OCI-M1 (cell line): ENCODE data around the gene SUCLA2.
"Not testable (repeated sequence)": the region's sequence is repeated elsewhere in the genome, so short reads cannot be mapped to it uniquely, and the experiment has no call there.

Experiments used
- DNase-seq: peaks from one replicate; lab custom pipeline; 2025; lab: John Stamatoyannopoulos, UW

Gene SUCLA2

DNA sequence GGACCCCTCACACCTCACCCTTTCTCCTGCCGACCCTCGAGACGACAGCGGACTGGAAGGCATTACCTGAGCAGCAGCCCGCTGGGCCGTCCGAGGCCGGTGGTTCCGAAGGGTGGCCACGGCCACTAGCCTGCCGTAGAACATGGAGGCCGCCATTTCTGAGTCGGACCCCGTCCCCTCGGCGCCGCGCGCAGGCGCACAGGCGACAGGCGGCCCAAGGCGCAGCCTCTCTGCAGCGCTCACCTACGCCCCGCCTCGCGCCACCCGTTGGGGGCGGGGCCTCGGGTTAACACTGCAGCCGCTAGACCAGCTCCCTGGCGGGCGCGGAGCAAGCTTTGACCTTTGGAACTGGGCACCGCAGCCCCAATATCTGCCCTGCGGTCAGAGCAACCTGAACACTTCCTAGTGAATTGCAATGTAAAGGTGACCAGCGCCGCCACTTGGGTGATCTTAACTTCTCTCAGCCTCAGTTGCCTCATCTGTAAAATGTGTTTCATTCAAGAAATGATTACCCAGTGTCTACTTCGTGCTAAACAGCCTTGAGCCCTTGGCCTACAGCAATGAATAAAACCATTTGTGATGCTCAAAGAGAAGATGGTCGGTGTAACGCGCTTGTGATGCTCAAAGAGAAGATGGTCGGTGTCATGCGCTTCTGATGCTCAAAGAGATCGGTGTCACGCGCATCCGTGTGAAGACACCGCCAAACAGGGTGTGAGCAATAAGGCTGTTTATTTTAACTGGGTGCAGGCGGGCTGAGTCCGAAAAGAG is at the start of gene SUCLA2:
SUCLA2 (minus strand) TSS at position 160 of the 768 bp plus-strand sequence; CDS start at position 156, 4 bp downstream.
- peak; percentile 95 for DNase-seq

DNA sequence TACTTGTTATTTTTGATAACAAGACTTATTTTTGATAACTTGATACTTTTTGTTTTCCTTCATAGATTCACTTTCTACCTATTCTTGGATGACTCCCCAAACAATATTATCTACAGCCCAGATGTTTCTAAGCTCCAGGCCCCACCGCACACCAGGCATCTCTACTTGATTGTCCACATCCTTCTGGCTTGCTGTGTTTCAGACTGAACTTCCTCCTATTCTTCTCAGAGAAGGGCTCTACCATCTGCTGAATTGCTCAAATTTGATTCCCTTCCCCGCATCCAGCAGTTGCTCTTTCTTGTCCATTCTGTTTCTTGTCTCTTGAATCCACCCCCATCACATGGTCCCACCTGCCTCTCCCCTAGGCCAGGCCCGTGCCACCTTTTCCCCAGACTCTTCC is 49.5 kb upstream of the SUCLA2 start:
- DNase-seq = no peak

DNA sequence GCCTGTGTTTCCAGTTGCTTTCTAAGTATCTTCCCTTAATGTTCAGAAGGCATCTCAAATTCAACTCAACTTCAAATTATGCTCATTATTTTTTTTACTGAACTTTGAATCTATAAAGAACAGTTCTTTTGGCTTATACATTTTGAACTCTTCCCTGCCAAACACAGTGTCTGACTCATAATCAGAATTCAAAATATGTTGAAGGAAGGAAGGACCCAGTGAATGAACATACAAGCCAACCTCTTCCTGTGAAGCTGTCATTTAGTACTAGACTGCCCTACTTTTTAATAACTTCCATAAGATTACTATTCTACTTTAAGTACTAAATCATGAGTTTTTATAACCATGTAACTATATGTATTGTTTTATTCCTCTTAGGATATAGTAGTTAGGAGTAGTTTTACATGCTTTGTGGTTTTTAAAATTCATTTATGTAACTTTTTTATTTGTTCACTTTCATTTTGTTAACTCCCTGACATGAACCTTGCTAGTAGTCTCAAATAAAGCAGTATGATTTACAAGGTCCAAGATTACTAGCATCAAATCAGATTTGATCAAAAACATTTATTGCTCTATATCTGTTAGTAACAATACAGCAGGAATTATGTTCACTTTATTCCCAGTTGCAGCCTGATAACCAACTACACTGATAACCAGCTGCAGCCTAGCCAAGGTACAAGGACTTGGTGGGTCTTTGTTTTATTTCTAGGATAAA is 42.9 kb upstream of the SUCLA2 start:
- DNase-seq = no peak

DNA sequence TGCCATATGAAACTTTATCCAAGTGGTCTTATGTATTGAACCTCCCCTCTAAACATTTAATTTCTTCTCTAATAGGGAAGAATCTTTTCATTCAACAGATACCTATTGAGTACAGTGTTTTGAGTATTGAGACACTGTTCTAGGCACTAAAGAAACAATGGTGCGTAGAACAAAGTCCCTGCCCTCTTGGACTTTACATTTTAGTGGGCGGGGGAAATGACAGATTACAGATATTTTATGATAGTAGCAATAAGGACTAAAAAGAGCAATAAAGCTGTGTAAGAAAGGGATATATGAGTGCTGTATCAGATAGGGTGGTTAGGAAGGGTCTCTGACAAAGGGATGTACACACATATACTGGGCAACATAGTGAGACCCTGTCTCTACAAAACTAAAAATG is 41.8 kb upstream of the SUCLA2 start:
- DNase-seq = no peak

DNA sequence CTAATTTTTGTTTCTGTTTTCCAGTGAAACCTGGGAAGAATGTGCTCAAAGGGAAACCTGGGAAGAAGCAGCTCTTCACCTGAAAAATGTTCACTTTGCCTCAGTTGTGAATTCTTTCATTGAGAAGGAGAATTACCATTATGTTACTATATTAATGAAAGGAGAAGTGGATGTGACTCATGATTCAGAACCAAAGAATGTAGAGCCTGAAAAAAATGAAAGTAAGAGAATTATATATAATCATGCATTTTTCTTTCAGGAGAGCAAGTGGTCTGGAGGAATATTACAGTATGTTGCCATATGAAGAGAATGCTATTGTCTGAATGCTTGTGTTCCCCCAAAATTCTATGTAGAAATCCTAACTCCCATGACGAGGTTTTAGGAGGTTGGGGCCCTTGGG is 39.8 kb upstream of the SUCLA2 start:
- no peak for DNase-seq

DNA sequence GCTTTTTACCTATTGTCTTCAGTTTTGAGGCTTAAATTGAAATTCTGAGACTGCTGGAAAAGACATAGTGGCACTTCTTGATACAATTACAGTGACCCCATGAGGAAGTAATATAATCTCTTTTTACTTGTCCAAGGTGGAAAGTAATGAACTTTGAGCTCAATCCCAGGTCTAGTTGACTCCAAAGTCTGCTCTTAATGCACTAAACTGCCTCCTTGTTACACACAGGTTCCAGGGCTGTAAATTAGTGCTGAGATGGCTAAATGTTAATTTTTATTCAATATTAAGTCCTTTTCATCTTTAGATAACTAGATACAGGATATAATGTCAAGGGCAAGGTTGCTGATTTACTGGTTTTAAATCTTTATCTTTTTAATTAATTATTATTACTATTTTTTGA is 39.0 kb upstream of the SUCLA2 start:
- DNase-seq = no peak

DNA sequence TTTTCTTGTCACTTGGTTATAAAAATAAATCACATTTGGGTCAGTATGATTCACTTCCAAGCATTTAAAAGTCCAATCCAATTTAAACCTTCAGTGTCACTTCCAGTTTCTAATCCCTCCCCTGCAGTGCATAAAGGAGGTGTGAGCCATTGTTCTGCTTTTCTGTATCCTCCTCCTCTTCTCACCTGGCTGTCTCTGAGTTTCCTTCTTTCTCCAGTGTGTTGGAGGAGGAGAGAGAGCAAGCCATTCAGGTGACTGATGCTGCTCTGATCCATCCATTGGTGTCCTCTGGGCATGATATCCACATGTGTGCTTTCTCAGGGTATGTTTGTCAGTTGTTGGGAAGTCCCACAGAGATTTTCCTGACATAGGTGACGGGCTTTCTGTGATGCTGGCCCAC is 37.7 kb upstream of the SUCLA2 start:
- DNase-seq = no peak

DNA sequence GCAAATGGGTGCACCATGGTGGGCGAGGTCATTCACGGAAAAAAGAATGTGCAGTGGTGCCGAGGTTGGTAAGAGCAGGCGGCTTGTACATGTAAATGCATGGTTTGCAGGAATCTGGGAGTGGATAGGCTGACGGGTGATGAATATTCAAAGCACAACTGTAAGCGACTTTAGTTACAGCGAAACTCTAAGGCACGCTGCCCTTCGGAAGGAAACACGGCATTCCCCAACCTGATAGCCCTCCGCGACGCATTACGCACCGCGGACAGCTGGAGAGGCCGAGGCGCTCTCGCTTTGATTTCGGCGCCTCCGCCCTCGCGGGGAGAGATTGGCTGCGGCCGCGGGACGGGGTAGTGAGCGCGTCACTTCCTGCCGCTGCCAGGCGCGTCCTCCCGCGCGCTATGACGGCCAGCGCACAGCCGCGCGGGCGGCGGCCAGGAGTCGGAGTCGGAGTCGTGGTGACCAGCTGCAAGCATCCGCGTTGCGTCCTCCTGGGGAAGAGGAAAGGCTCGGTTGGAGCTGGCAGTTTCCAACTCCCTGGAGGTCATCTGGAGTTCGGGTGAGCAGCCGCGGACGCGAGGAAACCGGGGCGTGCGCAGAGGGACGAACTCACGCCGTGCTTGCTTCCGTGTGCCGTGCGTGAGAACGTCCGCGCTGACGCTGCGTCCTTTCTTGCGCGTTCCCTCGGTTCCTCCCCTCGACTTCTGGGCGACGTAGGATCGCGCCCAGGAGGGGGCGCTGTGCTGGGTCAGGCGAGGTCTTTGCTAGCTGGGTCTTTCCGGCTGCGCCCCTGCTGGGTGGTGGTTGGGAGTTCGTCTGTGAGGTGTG is 36.5 kb upstream of the SUCLA2 start, which contains the start of gene NUDT15:
NUDT15 (plus strand) TSS at position 381 of the 828 bp plus-strand sequence; CDS start at position 402, 21 bp downstream.
- DNase-seq = peak; percentile 97

DNA sequence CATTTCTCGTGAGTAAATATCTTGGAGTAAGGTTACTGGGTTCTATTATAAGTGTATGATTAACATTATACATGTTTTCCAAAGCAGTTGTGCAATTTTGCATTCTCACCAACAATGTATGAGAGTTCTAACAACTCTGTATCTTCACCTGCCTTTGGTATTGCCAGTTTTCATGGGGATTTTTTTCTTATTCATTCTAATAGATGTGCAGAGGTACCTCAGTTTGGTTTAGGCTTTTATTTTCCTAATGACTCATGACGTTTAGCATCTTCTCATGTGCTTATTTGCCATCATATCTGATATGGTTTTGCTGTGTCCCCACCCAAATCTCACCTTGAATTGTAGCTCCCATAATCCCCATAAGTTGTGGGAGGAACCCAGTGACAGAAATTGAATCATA is 28.8 kb upstream of the SUCLA2 start:
- DNase-seq = no peak

DNA sequence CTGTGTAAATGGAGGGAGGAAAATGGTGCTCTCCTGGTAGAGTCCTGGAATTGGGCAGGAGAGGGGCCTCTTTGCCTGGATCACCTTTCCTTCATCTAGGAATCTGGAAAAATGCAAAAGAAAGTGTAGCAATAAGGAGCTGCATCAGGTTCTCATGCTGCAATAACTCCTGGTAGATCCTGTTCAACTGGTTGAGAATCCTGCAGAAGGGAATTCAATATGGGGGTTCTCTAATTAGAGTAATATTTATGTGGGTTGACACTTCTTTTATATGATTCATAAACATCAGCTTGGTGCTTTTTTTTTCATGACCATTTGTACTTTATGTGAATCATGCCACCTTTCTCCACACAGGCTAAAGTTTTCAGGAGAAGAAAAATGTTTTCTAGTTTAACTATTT is 27.0 kb upstream of the SUCLA2 start:
- no peak for DNase-seq

DNA sequence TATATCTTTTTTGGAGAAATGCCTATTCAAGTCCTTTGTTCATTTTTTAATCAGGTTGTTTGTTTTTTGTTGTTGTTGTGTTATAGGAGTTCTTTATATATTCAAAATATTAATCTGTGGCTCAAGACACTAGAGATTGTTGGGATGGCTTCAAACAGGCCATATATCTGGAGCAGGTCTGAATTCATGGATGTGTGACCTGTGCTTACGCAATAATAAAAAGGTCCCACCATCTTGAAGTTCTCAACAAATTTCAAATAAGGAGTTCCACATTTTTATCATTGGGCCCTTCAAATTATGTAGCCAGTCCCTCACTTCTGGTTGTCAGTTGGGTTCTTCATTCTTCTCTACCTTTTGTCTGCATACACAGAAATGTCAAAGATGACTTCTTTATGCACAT is 18.7 kb upstream of the SUCLA2 start:
- no peak for DNase-seq

DNA sequence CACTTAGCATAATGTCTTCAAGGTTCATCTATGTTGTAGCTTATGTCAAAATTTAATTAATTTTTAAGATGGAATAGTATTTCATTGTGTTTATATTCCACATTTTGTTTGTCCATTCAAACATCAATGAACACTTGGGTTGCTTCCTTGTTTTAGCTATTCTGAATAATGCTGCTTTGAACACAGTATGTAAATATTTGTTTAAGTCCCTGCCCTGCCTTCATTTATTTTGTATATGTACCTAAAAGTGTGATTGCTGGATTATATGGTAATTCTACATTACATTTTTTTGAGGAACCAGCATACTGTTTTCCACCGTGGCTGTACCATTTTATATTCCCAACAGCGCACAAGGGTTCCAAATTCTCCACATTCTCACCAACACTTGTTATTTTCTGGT is 17.6 kb upstream of the SUCLA2 start:
- no peak for DNase-seq

DNA sequence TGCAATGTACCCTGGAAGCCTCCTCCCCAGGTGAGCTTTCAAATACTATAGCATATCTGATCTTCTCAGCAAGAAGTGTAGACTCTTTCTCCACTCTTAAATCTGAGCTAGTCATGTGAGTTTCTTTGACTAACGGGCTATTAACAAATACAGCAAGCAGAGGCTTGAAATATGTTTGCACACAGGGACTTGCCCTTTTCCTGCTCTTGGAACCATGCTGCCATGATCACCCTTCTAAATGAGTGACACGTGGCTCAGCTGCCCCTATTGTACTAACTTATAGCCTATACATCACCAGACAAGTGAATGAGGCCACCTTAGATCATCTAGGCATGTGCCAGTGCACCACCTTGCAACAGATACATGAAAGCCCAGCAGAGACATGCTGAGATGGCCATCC is 13.3 kb upstream of the SUCLA2 start:
- no peak for DNase-seq

DNA sequence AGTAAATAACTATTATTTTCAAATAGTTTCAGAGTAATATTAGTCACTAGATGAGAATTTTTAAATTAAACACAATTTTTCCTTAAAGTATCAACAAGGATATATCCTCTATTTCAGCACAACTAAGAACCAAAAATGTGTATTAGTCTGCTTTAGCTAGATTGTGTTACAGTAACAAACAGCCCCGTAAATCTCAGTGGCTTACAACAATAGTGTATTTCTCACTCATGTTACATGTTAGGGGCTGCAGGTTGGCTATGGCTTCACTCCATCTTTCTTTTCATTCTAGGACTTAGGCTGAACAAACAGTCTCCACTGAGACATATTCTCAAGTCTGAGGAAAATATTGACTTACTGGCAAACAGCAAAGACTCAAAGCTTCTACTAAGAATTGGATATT is 11.6 kb upstream of the SUCLA2 start:
- DNase-seq = no peak

DNA sequence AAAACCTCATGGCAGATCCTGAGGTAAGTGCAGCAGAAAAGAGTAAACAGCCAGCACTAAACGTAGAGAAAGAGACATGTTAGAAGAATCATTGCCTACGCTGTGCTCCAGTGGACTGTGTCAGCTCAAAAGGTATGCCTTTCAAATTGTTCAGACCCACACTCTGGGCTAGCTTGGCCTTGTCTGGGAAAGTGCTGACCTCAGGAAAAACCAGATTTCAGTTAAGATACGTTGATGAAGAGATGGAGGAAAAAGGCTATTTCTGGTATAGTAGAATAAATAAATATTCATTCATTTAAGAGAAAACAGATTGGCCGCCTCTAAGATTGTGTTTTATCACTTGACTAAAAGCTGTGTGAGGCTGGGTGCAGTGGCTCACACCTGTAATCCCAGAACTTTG is 9.6 kb upstream of the SUCLA2 start:
- no peak for DNase-seq

DNA sequence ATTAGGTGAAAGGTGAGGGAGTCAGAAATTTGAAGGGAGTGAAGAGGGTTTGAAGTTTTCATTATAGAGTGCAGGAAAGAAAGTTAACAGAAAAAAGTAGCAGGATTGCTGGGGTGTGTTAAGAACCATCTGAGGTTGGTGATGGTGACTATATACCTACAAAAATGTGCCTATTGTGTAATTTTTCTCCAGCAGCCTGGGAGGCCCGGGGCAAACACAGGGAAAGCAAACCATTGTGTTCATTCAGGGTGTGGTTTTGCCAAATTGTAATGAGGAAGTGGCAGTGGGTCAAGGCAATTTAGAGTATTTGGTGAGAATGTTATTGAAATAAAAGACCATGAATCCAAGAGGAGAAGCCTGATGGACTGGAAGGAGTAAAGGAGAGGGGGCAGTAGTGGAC is 8.2 kb upstream of the SUCLA2 start:
- DNase-seq = peak; percentile 38

DNA sequence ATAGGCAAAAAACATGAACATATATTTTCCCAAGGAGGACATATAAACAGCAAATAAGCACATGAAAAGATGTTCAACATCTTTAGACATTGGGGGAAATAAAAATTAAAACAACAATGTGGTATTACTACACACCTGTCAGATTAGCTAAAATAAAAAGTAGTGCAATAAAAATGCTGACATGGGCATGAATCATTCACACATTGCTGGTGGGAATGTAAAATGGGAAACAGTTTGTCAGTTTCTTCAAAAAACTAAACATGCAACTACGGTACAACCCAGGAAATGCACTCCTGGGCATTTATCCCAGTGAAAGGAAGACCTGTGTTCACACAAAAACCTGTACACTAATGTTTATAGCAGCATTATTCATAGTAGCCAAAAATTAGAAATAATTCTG is 5.3 kb upstream of the SUCLA2 start:
- DNase-seq = no peak

DNA sequence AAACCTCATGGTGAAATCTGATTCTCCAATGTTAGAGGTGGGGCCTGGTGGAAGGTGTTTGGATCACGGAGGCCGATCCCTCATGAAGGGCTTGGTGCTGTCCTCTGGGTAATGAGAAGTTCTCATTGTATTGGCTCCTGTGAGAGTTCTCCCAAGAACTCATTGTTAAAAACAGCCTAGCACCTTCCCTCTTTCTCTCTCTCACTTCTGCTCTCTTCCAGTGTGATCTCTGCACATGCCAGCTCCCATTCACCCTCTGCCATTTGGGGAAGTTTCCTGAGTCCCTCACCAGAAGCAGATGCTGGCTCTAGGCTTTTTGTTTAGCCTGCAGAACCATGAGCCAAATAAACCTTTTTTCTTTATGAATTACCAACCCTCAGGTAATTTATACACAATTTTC is 3.1 kb upstream of the SUCLA2 start:
- no peak for DNase-seq

DNA sequence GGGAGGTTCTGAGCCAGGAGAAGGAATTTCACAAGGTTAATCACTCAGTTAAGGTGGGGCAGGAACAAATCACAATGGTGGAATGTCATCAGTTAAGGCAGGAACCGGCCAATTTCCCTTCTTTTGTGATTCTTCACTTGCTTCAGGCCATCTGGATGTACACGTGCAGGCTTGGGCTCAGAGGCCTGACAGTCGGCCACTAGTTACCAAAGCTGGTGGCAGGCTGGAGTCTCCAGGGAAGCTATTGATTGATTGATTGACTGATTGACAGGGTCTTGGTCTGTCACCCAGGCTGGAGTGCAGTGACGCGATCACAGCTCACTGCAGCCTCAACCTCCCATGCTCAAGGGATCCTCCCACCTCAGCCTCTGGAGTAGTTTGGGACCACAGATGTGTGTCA is 926 bp upstream of the SUCLA2 start:
- DNase-seq = not testable (repeated sequence)

DNA sequence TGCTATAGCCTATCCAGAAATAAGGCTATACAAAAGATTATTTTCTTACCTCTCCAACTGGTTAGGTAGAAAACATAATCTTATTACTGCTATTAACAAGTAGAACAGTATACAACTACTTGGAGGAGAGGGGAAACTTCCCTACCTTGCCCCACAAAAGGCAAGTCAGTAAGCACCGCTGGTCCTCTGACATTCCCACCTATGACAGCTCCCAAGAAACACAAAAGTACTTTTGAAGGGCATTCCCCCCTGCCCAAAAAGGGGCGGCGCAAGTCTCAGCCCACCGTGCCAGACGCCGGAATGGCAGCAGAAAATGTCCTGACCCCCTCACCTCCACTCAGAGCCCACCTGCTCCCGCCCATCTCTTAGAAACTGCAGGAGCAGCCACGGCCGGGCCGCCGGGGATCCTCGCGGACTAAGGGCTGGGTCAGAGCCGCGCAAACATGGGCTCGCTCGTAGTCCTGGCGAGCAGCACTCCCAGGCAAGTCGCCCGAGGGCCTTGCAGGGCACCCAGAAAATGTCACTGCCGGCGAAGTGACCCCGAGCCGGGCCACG is 437 bp downstream of the SUCLA2 start:
- DNase-seq = peak; percentile 33

DNA sequence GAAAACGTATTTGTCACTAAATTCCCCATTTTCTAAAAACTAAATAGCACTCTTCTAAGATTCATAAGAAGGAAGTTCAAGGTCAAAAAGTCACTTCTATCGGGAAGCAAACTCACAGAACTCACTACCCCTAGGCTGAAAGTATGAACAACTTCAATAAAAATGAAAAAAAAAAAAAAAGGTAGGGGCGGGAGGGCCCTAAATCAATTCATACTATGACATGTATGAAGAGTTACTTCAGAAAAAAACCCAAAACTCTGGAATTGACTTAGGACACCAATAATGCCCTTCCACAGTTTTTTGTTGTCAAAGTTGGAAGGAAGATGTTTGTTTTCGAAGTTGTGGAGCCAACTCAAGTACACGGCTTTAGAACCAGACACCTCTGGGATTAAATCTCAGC is 1.1 kb downstream of the SUCLA2 start:
- DNase-seq = no peak

DNA sequence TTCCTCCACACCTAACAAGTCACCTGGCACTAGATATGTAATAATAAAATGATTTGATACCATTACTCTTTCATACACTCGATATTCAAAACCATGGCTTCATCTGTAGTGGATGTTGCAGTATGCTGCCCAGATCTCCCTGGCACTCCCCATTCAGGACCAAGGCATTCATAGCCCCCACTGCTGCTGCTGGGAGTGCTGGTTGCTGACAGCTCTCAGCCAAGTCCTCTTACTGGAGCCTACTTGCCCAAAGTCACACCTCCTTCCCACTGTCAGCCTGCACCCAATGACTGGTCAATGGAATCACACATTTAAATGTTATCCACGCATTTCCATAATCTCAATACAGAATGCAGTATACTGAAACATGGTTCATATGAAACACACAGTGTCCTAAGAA is 3.7 kb downstream of the SUCLA2 start:
- no peak for DNase-seq
